HepG2 (cell line): ENCODE results near the gene UQCRC1. TPM values are rescaled to one million over a fixed set of nuclear protein-coding genes. Genes with fewer than 3 reads are reported as not detected.
A peak's percentile ranks its signal among the peaks of the same experiment; 100 is the strongest.

ENCODE experiments used
- ATAC-seq: fragments of 200-7000 bp; cut with Tn5 transposase; 3 replicates; pipeline ENCODE4 v1.9.1; 2020; ENCODE audit warnings: mild to moderate bottlenecking, moderate library complexity
- BruUV-seq: library from RNA; stranded (reverse); fragments of 400-500 nt; replicated peaks from 2 replicates; lab custom pipeline; 2021; lab: Mats Ljungman, UMichigan
- CTCF ChIA-PET: fragments of 300-600 bp; formaldehyde crosslinking; extraction: SDS; loops from one replicate; lab custom pipeline; 2021; ENCODE audit warnings: low total read pairs, inconsistent platforms, low intra/inter-chr PET ratio; lab: Yijun Ruan, JAX
- POLR2A ChIA-PET: fragments of 350-600 bp; sonication (Branson Sonifier 250); formaldehyde crosslinking; loops from one replicate; lab custom pipeline; 2020; ENCODE audit warnings: antibody characterized with exemption, inconsistent platforms; lab: Yijun Ruan, JAX
- DNase-seq: peaks from one replicate; pipeline ENCODE4 v3.0.0-alpha.2; 2015; ENCODE audit warnings: low spot score
- FAIRE-seq: peaks from 3 replicates; lab custom pipeline; 2011; peaks lifted over from hg19 to GRCh38; lab: Jason Lieb, UNC
- H2AFZ ChIP-seq: one replicate; pipeline ENCODE4 v1.6.1; 2011; ENCODE audit warnings: low read length, inconsistent platforms
- H3K27ac ChIP-seq: fragments of 300-600 bp; 3 replicates; pipeline ENCODE4 v1.8.0; 2011; ENCODE audit warnings: mixed run types, mild to moderate bottlenecking, mixed read lengths, low read length, inconsistent platforms; ENCODE audit not compliant: insufficient read depth; ENCODE audit errors: extremely low read length
- H3K27me3 ChIP-seq, 2 experiments: fragments of 200-600 bp in 1 of 2; 2 replicates in 1 of 2; 3 replicates in 1 of 2; pipeline versions ENCODE4 v1.6.0 to v1.8.0; 2011; ENCODE audit warnings: low read length in 2 of 2, mild to moderate bottlenecking in 2 of 2, moderate library complexity in 2 of 2, inconsistent platforms in 1 of 2; ENCODE audit not compliant: insufficient read depth in 2 of 2, control insufficient read depth in 1 of 2
- H3K36me3 ChIP-seq, 2 experiments: fragments of 200-600 bp in 1 of 2; replicated peaks in 1 of 2; 2 replicates in 1 of 2; 3 replicates in 1 of 2; pipeline versions ENCODE4 v1.5.1 to v1.8.0; 2011; ENCODE audit warnings: low read length in 2 of 2, inconsistent platforms in 1 of 2; ENCODE audit not compliant: insufficient read depth in 2 of 2, control insufficient read depth in 1 of 2
- H3K4me1 ChIP-seq: 2 replicates; pipeline ENCODE4 v1.5.1; 2012; ENCODE audit warnings: low read length, inconsistent platforms; ENCODE audit not compliant: insufficient read depth
- H3K4me2 ChIP-seq: 2 replicates; pipeline ENCODE4 v1.6.0; 2011; ENCODE audit warnings: low read depth, low read length, inconsistent platforms
- H3K4me3 ChIP-seq, 3 experiments: fragments of 200-600 bp in 1 of 3; sonication (generic), shearing (Covaris generic) in 1 of 3; replicated peaks in 1 of 3; 2 replicates each; pipeline ENCODE4 v1.5.1; 2011 to 2016; ENCODE audit warnings: low read length in 3 of 3, inconsistent platforms in 2 of 3, low read depth in 2 of 3, mild to moderate bottlenecking in 2 of 3, control low read depth in 1 of 3, mixed read lengths in 1 of 3; ENCODE audit not compliant: insufficient read depth in 1 of 3
- H3K79me2 ChIP-seq: one replicate; pipeline ENCODE4 v1.6.1; 2011; ENCODE audit warnings: low read length, inconsistent platforms; ENCODE audit not compliant: insufficient read depth
- H3K9ac ChIP-seq: 2 replicates; pipeline ENCODE4 v1.6.0; 2011; ENCODE audit warnings: mild to moderate bottlenecking, low read depth, low read length, inconsistent platforms; ENCODE audit not compliant: insufficient read depth
- H3K9me3 ChIP-seq: 2 replicates; pipeline ENCODE4 v1.5.1; 2012; ENCODE audit warnings: mild to moderate bottlenecking, low read length
- H4K20me1 ChIP-seq: 2 replicates; pipeline ENCODE4 v1.6.0; 2011; ENCODE audit warnings: inconsistent platforms, mild to moderate bottlenecking, low read length, moderate library complexity; ENCODE audit not compliant: insufficient read depth
- DR1 ChIP-seq: sonication (generic); formaldehyde crosslinking; IDR thresholded peaks from 2 replicates; pipeline ENCODE4 v1.8.0; 2021; ENCODE audit warnings: mild to moderate bottlenecking, missing genetic modification reagents, inconsistent platforms
- GZF1 ChIP-seq: sonication (generic); formaldehyde crosslinking; IDR thresholded peaks from 2 replicates; pipeline ENCODE4 v1.5.1; 2020; ENCODE audit warnings: mild to moderate bottlenecking, missing genetic modification reagents
- MAFK ChIP-seq, 2 experiments: IDR thresholded peaks in 1 of 2; conservative IDR thresholded peaks in 1 of 2; 2 replicates each; pipeline ENCODE4 v1.6.1; 2011; ENCODE audit warnings: improper control_type of control experiment in 2 of 2, low read length in 2 of 2
- MNT ChIP-seq: fragments of 450-650 bp; IDR thresholded peaks from 2 replicates; pipeline ENCODE4 v1.6.1; 2016
- NBN ChIP-seq: fragments of 450-650 bp; conservative IDR thresholded peaks from 2 replicates; pipeline ENCODE4 v1.6.1; 2017
- NFRKB ChIP-seq: fragments of 450-650 bp; IDR thresholded peaks from 2 replicates; pipeline ENCODE4 v1.6.1; 2017
- NKX3-1 ChIP-seq: sonication (generic); formaldehyde crosslinking; IDR thresholded peaks from 2 replicates; pipeline ENCODE4 v1.5.0; 2020; ENCODE audit warnings: missing genetic modification reagents
- NR2F1 ChIP-seq, 2 experiments: fragments of 450-650 bp in 1 of 2; formaldehyde crosslinking in 1 of 2; IDR thresholded peaks; 2 replicates each; pipeline versions ENCODE4 v1.5.0 to v1.6.1; 2016 to 2020; ENCODE audit warnings: mild to moderate bottlenecking in 1 of 2, missing compliant biosample characterization in 1 of 2, missing genetic modification reagents in 1 of 2, moderate library complexity in 1 of 2
- NR2F6 ChIP-seq, 2 experiments: IDR thresholded peaks; 2 replicates each; pipeline ENCODE4 v1.6.1; 2016; ENCODE audit warnings: antibody characterized with exemption in 1 of 2, mild to moderate bottlenecking in 1 of 2
- PCBP2 ChIP-seq: fragments of 200-400 bp; formaldehyde crosslinking; optimal IDR thresholded peaks from 2 replicates; pipeline ENCODE3; 2018; ENCODE audit warnings: low read length, low read depth; ENCODE audit not compliant: poor library complexity, severe bottlenecking
- PRMT3 ChIP-seq: sonication (generic); formaldehyde crosslinking; IDR thresholded peaks from 2 replicates; pipeline ENCODE4 v1.8.1; 2022; ENCODE audit warnings: low read depth, mild to moderate bottlenecking, moderate library complexity, missing genetic modification reagents, borderline replicate concordance
- THAP11 ChIP-seq: IDR thresholded peaks from 2 replicates; pipeline ENCODE4 v1.6.1; 2016; ENCODE audit warnings: missing biosample characterization, missing genetic modification reagents
- ZBTB21 ChIP-seq: sonication (generic); formaldehyde crosslinking; IDR thresholded peaks from 2 replicates; pipeline ENCODE4 v1.4.0; 2020; ENCODE audit warnings: missing genetic modification reagents
- ZFP36L2 ChIP-seq: sonication (generic); formaldehyde crosslinking; IDR thresholded peaks from 2 replicates; pipeline ENCODE4 v1.4.0; 2020; ENCODE audit warnings: missing genetic modification reagents
- ZNF34 ChIP-seq: sonication (generic); formaldehyde crosslinking; IDR thresholded peaks from 2 replicates; pipeline ENCODE4 v1.4.0; 2020; ENCODE audit warnings: mild to moderate bottlenecking, missing genetic modification reagents, borderline replicate concordance
- ZNF552 ChIP-seq: sonication (generic); formaldehyde crosslinking; IDR thresholded peaks from 2 replicates; pipeline ENCODE4 v1.9.0; 2022; ENCODE audit warnings: missing genetic modification reagents, mild to moderate bottlenecking, borderline replicate concordance
- ZNF816 ChIP-seq: sonication (generic); formaldehyde crosslinking; IDR thresholded peaks from 2 replicates; pipeline ENCODE4 v1.8.0; 2022; ENCODE audit warnings: missing genetic modification reagents, mild to moderate bottlenecking, borderline replicate concordance
- WGBS: methylation state at CpG from one replicate; pipeline ENCODE4 v1.1.6; 2017; ENCODE audit warnings: low lambda C conversion rate; 5-methylcytosine and 5-hydroxymethylcytosine counted together
- in situ Hi-C: cut with HindIII; loops from 2 replicates; pipeline ENCODE4 v1.10.0; 2017; ENCODE audit warnings: low pct_unique_long_range_greater_than_20kb; ENCODE audit not compliant: extremely low pct_ligation_motif_present
- intact Hi-C: fragments of 100-400 bp; cut with micrococcal nuclease; formaldehyde crosslinking; loops from one replicate; pipeline ENCODE4 v1.10.0; 2022; ENCODE audit not compliant: unreplicated experiment
- polyA plus RNA-seq, 8 experiments: library from polyadenylated mRNA; depleted of rRNA in 3 of 8; stranded (reverse) in 7 of 8; unstranded in 1 of 8; fragments of >200 nt; fragmentation: Illumina TruSeq in 4 of 8; extraction: Trizol in 4 of 8; gene quantifications; 2 replicates each; pipeline versions ENCODE4 v1.2.1 to v1.2.3, GENCODE V29; 2011 to 2016; ENCODE audit warnings: low read depth in 4 of 8, missing spikeins in 1 of 8, mixed read lengths in 1 of 8; ENCODE audit not compliant: insufficient read depth in 1 of 8
- total RNA-seq, 5 experiments: library from RNA; depleted of rRNA; stranded (reverse); fragments of >200 nt; fragmentation: Illumina TruSeq; extraction: Trizol; gene quantifications; 2 replicates each; pipeline ENCODE4 v1.2.3, GENCODE V29; 2016; ENCODE audit warnings: low read depth in 1 of 5

Gene UQCRC1
- total and polyA plus RNA-seq, 2 of the 13 experiments (the other 11 are each of a cell fraction or from before 2014, with no cell fraction given): 316 to 680 TPM

- POLR2A ChIA-PET: interaction anchor here (1.7 kb wide), 1 partner anchor 93 kb away, joined by 3 read pairs; no protein-coding TSS in a partner anchor
- in situ Hi-C loops: no loop called here
- intact Hi-C loops: no loop called here
- Histone ChIP-seq H3K9me3 (no peaks in the 10 kb centered on the region), H3K27ac (no peak overlapping the region), H3K4me1 (peaks cover 91% of the 10 kb centered on the region), H3K4me3 (no peak overlapping the region), H3K9ac (no peak overlapping the region), H3K36me3 (no peaks in the 10 kb centered on the region), H3K4me2 (no peak overlapping the region), H4K20me1 (no peaks in the 10 kb centered on the region), H2AFZ (no peak overlapping the region), H3K79me2 (no peaks in the 10 kb centered on the region), H3K27me3 (no peaks in the 10 kb centered on the region)
- no TSS peak for BruUV-seq
- no peak for TF ChIP-seq PCBP2
- peak; percentile 9; the same call in 1 of the 2 replicates for TF ChIP-seq NR2F6 (IDR thresholded peaks at IDR 0.05)
- no peak for TF ChIP-seq NR2F6 (CRISPR knock-in tag; IDR thresholded peaks at IDR 0.05)
- WGBS: 82% methylated on average over 8 of the region's 9 CpGs
- DNase-seq (no peak), FAIRE-seq (no peak), ATAC-seq (no peak)
- CTCF ChIA-PET: no interaction called here
Measured at GRCh38 chr3:48566401-48566760, 43.1 kb downstream of the UQCRC1 start.

GRCh38 chr3:48565591-48566400, 43.6 kb downstream of the UQCRC1 start:
- 65% methylated on average over 4 of the region's 7 CpGs for WGBS
- Histone ChIP-seq H3K4me1 (peaks cover 91% of the 10 kb centered on the region), H3K27me3 (no peaks in the 10 kb centered on the region), H3K27ac (no peak overlapping the region), H3K4me2 (no peak overlapping the region), H3K4me3 (no peak overlapping the region), H3K9me3 (no peaks in the 10 kb centered on the region), H3K79me2 (no peaks in the 10 kb centered on the region), H2AFZ (no peak overlapping the region), H3K9ac (no peak overlapping the region), H4K20me1 (no peaks in the 10 kb centered on the region), H3K36me3 (no peaks in the 10 kb centered on the region)
- DNase-seq (no peak), FAIRE-seq (no peak), ATAC-seq (no peak)
- CTCF ChIA-PET: no interaction called here
- in situ Hi-C loops: no loop called here
- intact Hi-C loops: no loop called here
- BruUV-seq: no TSS peak
- POLR2A ChIA-PET: interaction anchor here (1.7 kb wide), 1 partner anchor 92 kb away, joined by 3 read pairs; no protein-coding TSS in a partner anchor
- TF ChIP-seq ZNF34 (CRISPR knock-in tag) (no peak), PRMT3 (CRISPR knock-in tag) (no peak), THAP11 (CRISPR knock-in tag) (no peak), DR1 (CRISPR knock-in tag) (no peak), NKX3-1 (CRISPR knock-in tag) (no peak), NFRKB (no peak), ZFP36L2 (CRISPR knock-in tag) (no peak), MNT (peak; percentile 79), GZF1 (no peak), ZNF816 (CRISPR knock-in tag) (no peak), ZNF552 (CRISPR knock-in tag) (no peak), ZBTB21 (CRISPR knock-in tag) (no peak), MAFK (conservative IDR thresholded peaks at IDR 0.05 in 1 of 2, IDR thresholded peaks at IDR 0.05 in 1 of 2; ENCODE audit: low read length in 2 of 2) (0 out of 4 replicates have a peak, but pooled peaks have one; percentile 18 to 22), NBN (no peak), NR2F1 (CRISPR knock-in tag; IDR thresholded peaks at IDR 0.05) (no peak)
